NCI-H2196 (cell line): ENCODE results near the gene OR51E1.
A peak's percentile ranks its signal among the peaks of the same experiment; 100 is the strongest.

Experiments used
- DNase-seq: peaks from one replicate; lab custom pipeline; 2025; ENCODE audit not compliant: unreplicated experiment; lab: John Stamatoyannopoulos, UW

The OR51E1 gene

GRCh38 chr11:4643682-4644081, at the start of gene OR51E1:
Gene OR51E1, plus strand, starts transcription at chr11:4643982. Its CDS starts 8,545 bp downstream, at chr11:4652527.
- no peak for DNase-seq

- no peak for DNase-seq
Observed at GRCh38 chr11:4605057-4605456, 38.7 kb upstream of the OR51E1 start.

- DNase-seq: peak; percentile 46
Observed at GRCh38 chr11:4606231-4607015, 37.4 kb upstream of the OR51E1 start.

- no peak for DNase-seq
Observed at GRCh38 chr11:4607096-4607495, 36.7 kb upstream of the OR51E1 start.

GRCh38 chr11:4607781-4608666, 35.8 kb upstream of the OR51E1 start, which contains the start of gene TRIM68:
Gene TRIM68, minus strand, starts transcription at chr11:4608231. Its CDS starts 2,727 bp downstream, at chr11:4605504.
- peak; percentile 95 for DNase-seq

GRCh38 chr11:4610258-4610935, 33.4 kb upstream of the OR51E1 start:
- DNase-seq: no peak

GRCh38 chr11:4611986-4612385, 31.8 kb upstream of the OR51E1 start:
- DNase-seq: no peak

GRCh38 chr11:4615856-4616444, 27.8 kb upstream of the OR51E1 start:
- no peak for DNase-seq

- no peak for DNase-seq
Observed at GRCh38 chr11:4619514-4619913, 24.3 kb upstream of the OR51E1 start.

GRCh38 chr11:4626207-4627099, 17.3 kb upstream of the OR51E1 start:
- DNase-seq: peak; percentile 92

GRCh38 chr11:4636136-4636535, 7.6 kb upstream of the OR51E1 start:
- DNase-seq: no peak

GRCh38 chr11:4636962-4637661, 6.7 kb upstream of the OR51E1 start, which contains the start of gene OR51D1:
Gene OR51D1, plus strand, starts transcription at chr11:4637477. Its CDS starts 2,314 bp downstream, at chr11:4639791.
- peak; percentile 82 for DNase-seq

GRCh38 chr11:4637662-4638047, 6.1 kb upstream of the OR51E1 start:
- no peak for DNase-seq

- DNase-seq: no peak
Observed at GRCh38 chr11:4639931-4640330, 3.9 kb upstream of the OR51E1 start.

GRCh38 chr11:4641501-4641900, 2.3 kb upstream of the OR51E1 start:
- DNase-seq: no peak

GRCh38 chr11:4642043-4642442, 1.7 kb upstream of the OR51E1 start:
- no peak for DNase-seq

GRCh38 chr11:4643076-4643475, 706 bp upstream of the OR51E1 start:
- no peak for DNase-seq

- DNase-seq: no peak
Observed at GRCh38 chr11:4644233-4644632, 451 bp downstream of the OR51E1 start.

- DNase-seq: no peak
Observed at GRCh38 chr11:4645974-4646373, 2.2 kb downstream of the OR51E1 start.
